Articular chondrocyte of knee joint (primary cell): Measurements from ENCODE around the gene GABRA4. TPM values are rescaled to one million over a fixed set of nuclear protein-coding genes. Genes with fewer than 3 reads are reported as not detected.

ENCODE experiments used
- total RNA-seq: library from RNA; depleted of rRNA; stranded (reverse); fragments of >200 nt; gene quantifications from 2 replicates; pipeline ENCODE4 v1.2.3, GENCODE V29; 2012

GABRA4 gene
- 0.39 and 0.86 TPM in 2 replicates for total RNA-seq

DNA sequence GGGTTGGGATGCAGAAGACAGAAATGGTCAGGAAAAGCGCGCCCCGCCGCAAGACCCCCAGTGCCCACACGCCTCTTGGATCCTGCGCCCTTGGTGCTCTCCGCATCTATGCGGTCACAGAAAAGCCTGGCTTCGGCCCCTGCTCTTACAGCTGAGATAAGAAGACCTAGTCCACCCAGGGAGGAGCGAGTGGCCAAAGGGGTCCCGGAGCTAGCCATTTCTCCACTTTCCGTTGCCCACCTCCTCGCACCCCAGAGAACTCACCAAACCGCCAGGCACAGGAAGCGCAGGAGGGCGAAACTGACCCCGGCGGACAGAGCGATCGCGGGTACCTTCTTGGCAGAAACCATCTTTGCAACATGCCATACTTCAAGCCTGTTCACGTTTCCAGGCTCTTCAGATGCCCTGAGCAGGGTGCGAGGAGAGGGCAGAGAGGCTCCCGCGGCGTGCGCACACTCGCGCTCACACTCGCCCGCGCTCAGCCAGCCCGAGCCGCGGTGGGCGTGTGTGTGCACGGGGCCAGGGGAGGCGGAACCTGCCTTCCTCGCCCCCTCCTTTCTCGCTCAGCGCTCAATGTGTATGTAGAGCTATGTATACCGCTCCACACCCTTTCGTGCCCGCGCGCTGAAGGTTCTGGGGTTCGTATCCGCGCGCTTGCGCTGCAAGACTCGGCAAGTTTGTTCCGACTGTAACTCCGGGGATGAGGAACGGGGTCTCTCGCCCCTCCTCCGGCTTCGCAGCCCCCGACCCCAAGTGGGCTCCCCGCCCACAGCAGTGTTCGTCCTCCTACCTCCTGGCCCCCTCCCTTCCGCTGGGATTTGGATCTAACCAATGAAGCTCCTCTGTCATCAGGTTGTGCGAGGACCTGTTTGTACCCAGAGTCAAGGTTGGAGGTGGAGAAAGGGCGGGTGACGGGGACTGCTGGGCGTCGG, at the start of gene GABRA4:
TSS of gene GABRA4 (minus strand) at position 507 of the 932 bp plus-strand sequence. CDS start at position 350, 157 bp downstream.

DNA sequence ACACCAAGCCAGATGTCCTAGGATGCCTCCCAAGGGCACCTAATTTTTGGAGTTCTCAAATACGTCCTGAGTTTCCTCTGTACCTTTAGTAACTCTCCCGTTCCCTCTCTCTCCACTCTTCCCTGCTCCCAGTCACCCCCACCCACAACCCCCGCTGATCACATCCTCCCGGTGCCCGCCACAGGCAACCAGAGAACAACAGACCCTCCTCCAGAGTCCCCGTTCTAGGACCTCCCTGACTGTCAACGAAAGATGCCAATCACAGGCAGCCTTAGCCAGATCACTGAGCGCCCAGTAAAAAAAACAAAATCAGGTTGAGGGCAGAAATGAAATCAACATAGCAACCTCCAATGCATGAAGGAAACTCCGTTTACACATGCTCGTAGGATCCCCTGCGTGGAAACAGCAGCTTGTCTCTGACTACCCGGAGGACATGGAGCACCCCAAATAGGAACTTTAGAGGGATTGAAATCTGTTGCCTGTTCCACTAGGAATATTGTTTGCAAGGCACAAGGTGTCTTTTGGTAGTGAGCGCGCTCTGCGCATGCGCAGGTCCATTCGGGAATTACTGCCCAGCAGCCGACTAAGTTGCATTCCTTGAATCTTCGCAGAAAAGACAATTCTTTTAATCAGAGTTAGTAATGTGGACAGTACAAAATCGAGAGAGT, 37.8 kb upstream of the GABRA4 start, which contains the start of gene GABRB1:
TSS of gene GABRB1 (plus strand) at position 557 of the 668 bp plus-strand sequence.

DNA sequence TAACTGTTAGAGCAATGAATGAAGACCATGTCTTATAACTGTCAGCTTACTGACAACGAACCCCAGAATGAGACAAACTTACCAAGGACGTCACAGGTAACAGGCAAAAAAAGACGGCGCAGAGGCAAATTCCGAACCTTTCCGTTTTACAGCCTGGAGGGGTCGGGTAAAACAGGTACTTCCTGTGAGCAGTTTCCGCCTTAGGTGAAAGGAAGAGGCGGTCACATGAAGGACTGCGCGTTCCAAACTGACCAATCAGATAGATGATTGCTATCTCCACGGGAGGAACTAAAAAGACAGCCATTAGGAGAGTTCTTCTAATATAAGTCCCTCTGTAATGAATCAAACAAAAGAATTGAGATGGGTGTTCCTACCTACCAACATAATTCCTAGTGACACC, 84.3 kb downstream of the GABRA4 start, which contains the start of gene COX7B2:
TSS of gene COX7B2 (minus strand) at position 168 of the 400 bp plus-strand sequence. CDS start 174,053 bp downstream, outside the sequence.

Other genes starting within 250 kb of the GABRA4 start
- gene COX7B2, start 84.3 kb downstream of the GABRA4 start, total RNA-seq: not detected in 2 replicates
- 0.91 and 1.4 TPM in 2 replicates for gene GABRB1, start 38.0 kb upstream of the GABRA4 start, total RNA-seq